ENCODE data around the gene SLC2A13. TPM values are rescaled to one million over a fixed set of nuclear protein-coding genes. Genes with fewer than 3 reads are reported as not detected.

Gene SLC2A13
- total and polyA plus RNA-seq, 2 donors (not counting 3 experiments of a cell fraction or from before 2014, with no cell fraction given) = 1.2 to 4.9 TPM

- no peaks in the 10 kb centered on the region for H4K20me1 ChIP-seq (replicated peaks; ENCODE audit: control insufficient read depth, extremely low read depth, insufficient read depth, low read length)
- no peak for FAIRE-seq
- POLR2A ChIA-PET = no interaction called here
Observed at GRCh38 chr12:39986674-39987073, 119.2 kb downstream of the SLC2A13 start.

More at GRCh38 chr12:39986674-39987073, 119.2 kb downstream of the SLC2A13 start:
- Histone ChIP-seq H3K9me1 (replicated peaks; ENCODE audit: control insufficient read depth, extremely low read depth, insufficient read depth, low read length) (no peaks in the 10 kb centered on the region), H3K79me2 (ENCODE audit: control insufficient read depth, insufficient read depth, low read length) (no peaks in the 10 kb centered on the region), H3K4me3 (replicated peaks in 1 of 3; ENCODE audit: insufficient read depth in 1 of 3, low read depth in 1 of 3, low read length in 3 of 3) (no peak overlapping the region), H3K9me3 (replicated peaks; ENCODE audit: control insufficient read depth, insufficient read depth, low read length) (no peaks in the 10 kb centered on the region), H3K9ac (replicated peaks; ENCODE audit: extremely low read depth, insufficient read depth, low read length) (no peak overlapping the region), H3K27ac (ENCODE audit: insufficient read depth, low read depth, low read length) (no peak overlapping the region), H3K4me2 (ENCODE audit: insufficient read depth, low read length) (no peak overlapping the region), H3K27me3 (ENCODE audit: control insufficient read depth in 2 of 2, insufficient read depth in 2 of 2, low read length in 2 of 2) (no peaks in the 10 kb centered on the region), H2AFZ (ENCODE audit: low read depth, low read length) (no peak overlapping the region), H3K36me3 (ENCODE audit: control insufficient read depth in 2 of 2, extremely low read depth in 1 of 2, insufficient read depth in 2 of 2, low read length in 2 of 2) (no peaks in the 10 kb centered on the region), H3K4me1 (ENCODE audit: control insufficient read depth, extremely low read depth, insufficient read depth, low read length) (no peaks in the 10 kb centered on the region)
- BruUV-seq (replicated peaks) = no TSS peak
- CTCF ChIA-PET = interaction anchor here (1.2 to 1.8 kb wide), 2 partner anchors 24 to 621 kb away, joined by 3 to 7 read pairs; no protein-coding TSS in a partner anchor
- dilution Hi-C loops (cut with MboI; ENCODE audit: extremely low pct_ligation_motif_present, low sequenced_read_pairs) = no loop called here
- no peak for TF ChIP-seq POLR2A (IDR thresholded peaks at IDR 0.05; ENCODE audit: low read depth, low read length)
- no peak for TF ChIP-seq MYC (IDR thresholded peaks at IDR 0.05; ENCODE audit: low read depth, low read length)
- TF ChIP-seq, protein P1, sequence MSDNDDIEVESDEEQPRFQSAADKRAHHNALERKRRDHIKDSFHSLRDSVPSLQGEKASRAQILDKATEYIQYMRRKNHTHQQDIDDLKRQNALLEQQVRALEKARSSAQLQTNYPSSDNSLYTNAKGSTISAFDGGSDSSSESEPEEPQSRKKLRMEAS (IDR thresholded peaks at IDR 0.05; ENCODE audit: insufficient read depth, insufficient read length) = no peak
- no peak for TF ChIP-seq CTCF (IDR thresholded peaks at IDR 0.05; ENCODE audit: extremely low read depth in 1 of 2, insufficient read depth in 1 of 2, low read depth in 1 of 2, low read length in 2 of 2)
- no peak for TF ChIP-seq FOS (IDR thresholded peaks at IDR 0.05; ENCODE audit: borderline replicate concordance, insufficient read depth, low read length)
- TF ChIP-seq JUN (IDR thresholded peaks at IDR 0.05; ENCODE audit: borderline replicate concordance, insufficient read depth, insufficient read length, low read depth) = no peak
- TF ChIP-seq POLR2AphosphoS5 (IDR thresholded peaks at IDR 0.05; ENCODE audit: insufficient read depth, low read depth, low read length) = no peak
- TF ChIP-seq GATA2 (IDR thresholded peaks at IDR 0.05; ENCODE audit: insufficient read depth, insufficient read length, low read depth, low read length) = no peak
- no peak for TF ChIP-seq EZH2 (IDR thresholded peaks at IDR 0.05; ENCODE audit: borderline replicate concordance, low read depth, low read length, severe bottlenecking)
- intact Hi-C loops (cut with micrococcal nuclease) = no loop called here
- DNase-seq (ENCODE audit: low read depth, low spot score) = no peak
